Measurements from ENCODE around the gene HIF3A.

DNA sequence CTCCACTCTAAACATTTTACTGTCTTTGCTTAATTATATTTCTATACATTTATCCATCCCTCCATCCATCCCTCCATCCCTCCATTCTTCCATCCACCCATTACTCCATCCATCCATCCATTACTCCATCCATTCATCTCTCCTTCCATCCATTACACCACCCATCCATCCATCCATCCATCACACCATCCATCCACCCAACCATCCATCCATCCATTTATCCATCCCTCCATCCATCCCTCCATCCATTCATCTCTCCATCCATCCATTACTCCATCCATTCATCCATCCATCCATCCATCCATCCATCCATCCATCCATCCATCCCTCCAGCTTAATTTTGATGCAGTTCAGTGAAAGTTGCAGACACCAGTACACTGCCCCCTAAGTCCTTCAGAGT, 5.0 kb upstream of the HIF3A start:
- TF ChIP-seq, protein P1, sequence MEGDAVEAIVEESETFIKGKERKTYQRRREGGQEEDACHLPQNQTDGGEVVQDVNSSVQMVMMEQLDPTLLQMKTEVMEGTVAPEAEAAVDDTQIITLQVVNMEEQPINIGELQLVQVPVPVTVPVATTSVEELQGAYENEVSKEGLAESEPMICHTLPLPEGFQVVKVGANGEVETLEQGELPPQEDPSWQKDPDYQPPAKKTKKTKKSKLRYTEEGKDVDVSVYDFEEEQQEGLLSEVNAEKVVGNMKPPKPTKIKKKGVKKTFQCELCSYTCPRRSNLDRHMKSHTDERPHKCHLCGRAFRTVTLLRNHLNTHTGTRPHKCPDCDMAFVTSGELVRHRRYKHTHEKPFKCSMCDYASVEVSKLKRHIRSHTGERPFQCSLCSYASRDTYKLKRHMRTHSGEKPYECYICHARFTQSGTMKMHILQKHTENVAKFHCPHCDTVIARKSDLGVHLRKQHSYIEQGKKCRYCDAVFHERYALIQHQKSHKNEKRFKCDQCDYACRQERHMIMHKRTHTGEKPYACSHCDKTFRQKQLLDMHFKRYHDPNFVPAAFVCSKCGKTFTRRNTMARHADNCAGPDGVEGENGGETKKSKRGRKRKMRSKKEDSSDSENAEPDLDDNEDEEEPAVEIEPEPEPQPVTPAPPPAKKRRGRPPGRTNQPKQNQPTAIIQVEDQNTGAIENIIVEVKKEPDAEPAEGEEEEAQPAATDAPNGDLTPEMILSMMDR (IDR thresholded peaks at IDR 0.05): no peak
- TF ChIP-seq POLR2A (IDR thresholded peaks at IDR 0.05): no peak
